ENCODE measurements around the gene MMEL1.
"Not testable (repeated sequence)": the region's sequence is repeated elsewhere in the genome, so short reads cannot be mapped to it uniquely, and the experiment has no call there.

MMEL1 gene

DNA sequence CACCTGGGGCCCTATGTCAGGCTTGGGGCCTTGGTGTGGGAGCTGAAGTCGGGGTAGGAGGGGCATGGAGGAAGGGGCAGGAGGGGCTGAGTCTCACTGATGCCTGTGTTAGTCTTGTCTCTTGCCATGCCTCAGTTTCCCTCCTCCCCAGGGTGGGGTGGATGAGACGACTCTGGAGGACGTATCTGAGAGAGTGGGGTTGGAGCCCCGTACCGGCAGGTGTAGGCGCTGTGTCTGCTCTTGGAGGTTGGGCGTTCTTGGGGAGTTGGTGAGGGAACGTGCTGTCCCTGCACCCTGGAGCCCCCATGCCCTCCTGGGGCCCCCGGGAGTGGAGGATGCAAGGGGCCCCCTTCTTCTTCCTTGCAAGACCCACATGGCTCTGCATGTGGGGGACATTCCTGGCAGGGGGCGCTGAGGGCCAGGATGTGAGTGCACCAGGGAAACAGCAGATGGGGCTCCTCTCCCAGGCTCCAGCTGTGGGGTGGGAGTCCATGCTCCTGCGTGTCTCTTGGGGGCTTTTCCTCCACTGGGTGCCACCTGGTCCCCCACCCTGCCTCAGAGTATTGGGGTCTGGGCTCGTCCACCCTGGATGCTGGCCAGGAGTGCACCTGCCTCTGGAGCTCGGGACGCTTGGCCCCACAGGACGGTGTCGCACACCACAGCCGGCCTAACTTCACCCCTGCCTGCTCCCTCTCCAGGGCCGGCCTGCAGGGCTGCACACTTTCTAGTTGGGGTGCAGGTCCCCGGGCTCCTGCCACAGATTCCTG, 78.0 kb downstream of the MMEL1 start:
- no peak overlapping the region for H3K27ac ChIP-seq
- TF ChIP-seq CTCF (conservative IDR thresholded peaks at IDR 0.05) (no peak; the same call in 1 of the 2 replicates), ZFX (IDR thresholded peaks at IDR 0.05) (no peak)

DNA sequence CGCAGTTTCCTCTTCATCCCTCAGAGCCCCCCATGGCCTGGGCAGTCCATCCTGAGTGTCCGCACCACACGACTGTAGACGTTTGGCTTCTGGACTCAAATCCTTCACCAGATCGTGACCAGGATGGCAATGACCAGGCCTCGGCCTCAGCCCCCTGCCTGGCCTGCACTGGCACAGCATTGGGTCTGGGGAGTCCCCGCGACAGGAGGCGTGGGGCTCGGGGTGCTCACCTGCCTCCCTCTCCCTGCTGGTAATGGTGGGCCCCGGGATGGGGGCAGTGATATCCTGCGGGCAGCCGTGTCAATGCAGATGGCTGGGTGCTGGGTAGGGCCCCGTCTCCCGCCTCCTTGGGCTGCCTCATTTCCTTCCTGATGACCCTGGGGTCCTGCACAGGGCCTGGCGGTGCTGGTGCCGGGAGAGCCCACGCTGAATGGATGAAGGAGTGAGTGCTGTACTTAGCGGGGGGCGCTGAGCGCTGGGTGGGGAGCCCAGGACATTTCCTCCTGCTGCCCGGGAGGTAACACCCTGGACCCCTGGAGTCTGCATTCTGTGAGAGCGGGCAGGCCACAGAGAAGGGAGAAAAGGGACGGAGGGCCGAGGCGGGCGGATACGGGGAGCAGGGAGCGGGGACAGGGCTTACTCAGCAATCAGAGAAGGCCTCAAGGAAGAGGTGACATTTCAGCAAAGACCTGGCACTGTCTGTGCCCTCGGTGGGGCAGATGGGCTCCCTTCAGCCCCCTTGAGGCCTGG, 78.8 kb downstream of the MMEL1 start:
- H3K27ac ChIP-seq = no peak overlapping the region
- TF ChIP-seq CTCF (conservative IDR thresholded peaks at IDR 0.05) (no peak), ZFX (IDR thresholded peaks at IDR 0.05) (no peak)

DNA sequence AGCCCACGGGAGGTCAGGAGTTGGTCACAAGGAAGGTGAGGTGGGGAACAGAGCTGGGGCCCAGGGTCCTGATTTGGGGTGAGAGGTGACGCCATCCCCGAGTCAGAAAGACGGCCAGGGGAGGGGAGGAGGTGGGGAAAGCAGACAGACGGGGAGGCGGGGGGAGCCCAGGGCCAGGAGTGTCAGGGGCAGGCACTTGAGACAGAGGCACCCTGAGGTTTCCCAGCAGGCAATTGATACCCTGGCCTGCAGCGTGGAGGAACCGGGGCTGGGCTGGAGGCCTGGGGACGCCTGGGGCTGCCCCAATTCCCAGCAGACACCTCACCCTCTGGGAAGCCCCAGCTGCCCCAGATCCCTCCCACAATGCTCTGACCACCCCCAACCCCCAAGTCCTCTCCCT, 79.7 kb downstream of the MMEL1 start:
- not testable (repeated sequence) for H3K27ac ChIP-seq

- H3K27ac ChIP-seq = no peak overlapping the region
- TF ChIP-seq CTCF (conservative IDR thresholded peaks at IDR 0.05) (no peak), ZFX (IDR thresholded peaks at IDR 0.05) (no peak)
These were observed 80.6 kb downstream of the MMEL1 start for GRCh38 chr1:2552189-2552588.

- not testable (repeated sequence) for H3K27ac ChIP-seq
These were observed 81.3 kb downstream of the MMEL1 start for GRCh38 chr1:2551544-2551943.

- H3K27ac ChIP-seq = not testable (repeated sequence)
These were observed 82.4 kb downstream of the MMEL1 start for GRCh38 chr1:2550309-2550861.

DNA sequence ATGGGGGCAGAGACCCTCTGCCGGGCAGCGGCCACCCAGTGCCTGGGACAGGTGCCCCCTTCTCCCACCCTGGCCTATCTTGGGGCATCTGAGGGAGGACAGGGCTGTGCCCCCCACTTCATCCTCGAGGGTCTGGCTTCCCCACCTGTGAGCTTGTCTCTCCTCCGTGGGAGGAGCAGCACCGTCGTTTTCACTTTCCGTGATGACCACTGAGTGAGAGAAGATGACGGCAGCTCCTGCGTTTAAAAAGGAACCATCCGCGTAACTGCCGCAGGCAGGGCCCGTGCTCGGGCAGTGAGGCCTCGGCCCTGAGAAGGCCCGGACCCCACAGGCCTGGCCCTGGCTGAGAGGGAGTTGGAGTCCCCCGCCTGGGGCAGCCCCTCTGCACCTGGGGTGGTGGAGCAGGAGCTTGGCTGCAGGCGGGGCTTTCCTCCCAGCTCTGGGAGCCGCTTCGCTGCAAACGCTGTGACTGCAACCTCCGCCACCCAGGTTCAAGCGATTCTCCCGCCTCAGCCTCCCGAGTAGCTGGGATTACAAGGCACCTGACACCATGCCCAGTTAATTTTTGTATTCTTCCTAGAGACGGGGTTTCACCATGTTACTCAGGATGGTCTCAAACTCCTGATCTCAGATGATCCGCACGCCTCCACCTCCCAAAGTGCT, 83.3 kb downstream of the MMEL1 start:
- H3K27ac ChIP-seq = peak overlapping the region; percentile 92

GRCh38 chr1:2548068-2548589, 84.7 kb downstream of the MMEL1 start:
- TF ChIP-seq ZFX (IDR thresholded peaks at IDR 0.05) (no peak), CTCF (conservative IDR thresholded peaks at IDR 0.05) (peak; percentile 99)

More at GRCh38 chr1:2548068-2548589, 84.7 kb downstream of the MMEL1 start:
- peak overlapping the region; percentile 92 for H3K27ac ChIP-seq

Data from C4-2B (cell line).